Activated gamma-delta T cell treated with anti-CD3 and anti-CD28 coated beads, Interleukin-2, amount 50 U/mL, for 16 hours (primary cell): ENCODE measurements around the gene GLI3.

Experiments used
- DNase-seq: peaks from one replicate; pipeline ENCODE4 v3.0.0-alpha.2; 2020; ENCODE audit warnings: low read depth

GLI3 gene

DNA sequence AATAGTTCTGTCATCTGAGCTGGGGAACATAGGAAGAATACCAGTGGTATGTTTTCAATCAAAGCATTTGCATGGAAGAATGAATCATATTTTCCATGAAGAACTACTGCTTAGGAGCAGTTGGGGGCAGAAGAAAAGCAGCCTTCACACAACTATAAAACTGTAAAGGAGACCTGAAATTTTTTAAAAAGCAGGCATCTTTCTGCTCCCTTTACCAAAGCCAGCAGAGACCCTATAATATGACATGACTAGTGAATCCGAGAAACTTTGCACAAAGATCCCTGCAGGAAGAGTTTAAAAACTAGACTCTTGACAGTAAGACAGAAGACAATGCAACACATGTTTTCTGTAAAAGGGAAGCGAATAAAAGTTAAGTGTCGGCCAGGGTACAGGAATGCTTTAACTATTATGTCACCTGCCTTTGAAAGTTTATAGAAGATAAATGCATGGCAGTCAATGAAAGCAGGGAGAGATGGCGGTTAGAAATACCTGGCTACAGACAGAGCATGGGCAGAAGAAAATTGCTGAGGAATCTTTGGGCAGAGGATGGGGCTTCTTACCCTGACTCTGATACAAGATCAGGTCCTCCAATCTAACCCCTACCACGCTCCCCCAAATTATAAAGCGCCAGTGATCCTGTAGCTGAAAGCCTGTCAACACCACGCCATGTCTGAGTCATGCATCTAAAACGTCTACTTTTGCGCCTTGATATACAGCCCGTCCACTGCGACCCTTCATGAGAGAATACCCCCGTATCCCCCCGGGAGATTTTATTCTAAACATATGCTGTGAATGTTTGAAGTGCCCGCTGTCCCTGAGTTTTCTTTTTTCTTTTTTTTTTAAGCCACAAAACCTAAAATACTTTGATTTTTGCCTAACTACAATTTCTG, 93.1 kb downstream of the GLI3 start:
- DNase-seq = no peak

DNA sequence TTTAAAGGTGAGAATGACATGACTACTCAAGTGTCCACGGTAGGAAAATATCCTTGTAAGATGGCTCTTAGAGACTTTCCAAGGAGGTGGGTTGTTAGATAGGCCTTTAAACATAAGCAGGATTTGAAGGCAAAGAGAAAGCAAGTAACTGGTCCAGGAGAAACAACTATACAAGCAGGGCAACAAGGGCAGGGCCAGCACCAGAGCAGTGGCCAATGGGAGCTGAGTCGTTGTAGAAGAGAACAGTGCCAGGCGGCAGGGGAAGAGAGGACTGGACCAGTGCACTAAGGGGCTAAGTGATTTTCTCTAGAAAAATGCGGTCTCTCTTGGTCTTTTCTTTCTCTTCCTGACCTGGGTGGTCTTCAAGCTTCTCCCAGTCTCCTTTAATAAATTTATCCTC, 94.9 kb downstream of the GLI3 start:
- DNase-seq = no peak

DNA sequence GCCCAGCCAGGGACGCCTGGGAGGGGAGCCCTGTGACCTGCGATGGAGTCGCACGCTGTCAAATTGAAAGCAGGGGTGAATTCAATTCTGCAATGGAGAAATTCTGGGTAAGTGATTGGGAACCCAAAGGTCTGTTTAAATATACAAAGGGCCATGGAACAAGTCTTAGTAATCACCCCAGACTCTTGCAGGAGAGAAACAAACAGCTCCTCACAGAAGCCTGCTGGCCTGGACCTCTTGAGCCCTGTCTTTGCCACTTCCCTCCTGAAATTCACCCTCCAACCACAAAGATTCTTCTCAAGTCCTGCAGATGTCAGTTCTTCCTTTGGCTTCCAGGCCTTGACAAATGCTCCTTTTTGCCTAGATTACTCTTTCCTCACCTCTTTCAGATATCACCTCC, 97.3 kb downstream of the GLI3 start:
- no peak for DNase-seq

DNA sequence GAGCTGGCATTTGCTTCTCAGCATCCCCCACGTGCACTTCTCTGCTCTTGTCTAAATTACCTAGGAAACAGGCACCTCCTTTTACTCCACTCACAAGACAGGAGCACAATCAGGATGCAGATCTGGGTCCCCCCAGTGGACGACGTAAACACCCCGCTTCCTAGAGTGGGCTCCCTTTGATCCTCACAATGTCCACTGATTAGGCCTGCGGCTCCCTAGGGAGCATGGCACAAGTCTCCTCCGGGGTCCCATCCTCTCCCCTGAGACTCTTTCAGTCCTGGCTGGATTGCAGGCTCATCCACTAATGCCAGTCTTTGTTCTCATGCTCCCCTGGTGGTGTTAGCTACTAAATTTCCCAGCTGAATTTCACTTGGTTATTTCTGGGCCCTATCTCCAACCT, 98.3 kb downstream of the GLI3 start:
- DNase-seq = no peak

DNA sequence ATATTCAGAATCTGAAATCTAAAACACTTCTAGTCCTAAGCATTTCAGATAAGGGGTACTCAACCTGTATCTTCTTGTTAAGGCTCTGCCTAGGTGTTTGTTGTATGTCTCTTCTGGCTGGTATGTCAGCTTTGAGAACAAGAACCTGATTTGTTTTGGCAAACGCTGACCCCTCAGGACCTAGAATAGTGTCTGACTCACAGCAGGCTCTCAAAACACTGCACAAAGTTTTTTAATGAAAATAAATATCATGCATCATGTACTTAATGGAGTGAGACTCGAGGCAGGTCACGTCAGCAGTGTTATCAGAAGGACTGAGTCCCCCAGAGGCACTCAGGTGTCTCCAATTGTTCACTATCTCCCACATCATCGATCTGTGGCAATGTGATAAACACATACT, 99.1 kb downstream of the GLI3 start:
- no peak for DNase-seq

DNA sequence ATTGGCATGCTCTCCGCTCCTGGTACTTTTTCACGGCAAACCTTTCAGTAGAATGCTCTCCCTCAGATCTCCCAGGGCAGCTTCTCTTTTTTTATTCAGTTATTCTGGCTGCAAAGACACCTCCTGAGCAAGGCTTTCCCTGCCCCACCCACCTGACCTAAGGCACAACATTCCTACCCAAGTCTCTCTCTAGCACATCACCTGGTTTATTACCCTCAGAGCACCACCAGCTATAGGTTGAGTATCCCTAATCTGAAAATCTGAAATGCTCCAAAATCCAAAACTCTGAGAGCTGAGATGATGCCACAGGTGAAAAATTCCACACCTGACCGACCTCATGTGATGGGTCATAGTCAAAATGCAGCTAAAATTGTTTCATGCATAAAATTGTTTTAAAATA, 99.6 kb downstream of the GLI3 start:
- DNase-seq = no peak

DNA sequence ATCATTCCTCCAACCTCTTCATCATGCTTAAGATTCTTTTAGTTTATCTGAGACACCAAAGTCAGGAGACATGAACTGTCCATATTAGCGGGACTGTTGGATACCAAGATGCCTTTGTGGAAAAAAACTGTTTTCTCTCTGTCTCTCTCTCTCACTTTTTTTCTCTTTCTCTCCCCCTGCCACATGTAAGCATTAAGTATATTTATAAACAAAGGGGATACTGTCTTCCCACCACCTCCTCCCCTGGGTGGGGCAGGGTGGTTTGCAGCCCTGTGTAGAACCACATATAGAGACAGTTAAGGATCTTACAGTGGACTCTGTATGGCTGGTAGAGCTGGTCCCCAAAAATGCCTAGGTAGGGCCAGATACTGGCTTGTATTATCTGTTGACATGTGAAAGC, 101.3 kb downstream of the GLI3 start:
- no peak for DNase-seq

DNA sequence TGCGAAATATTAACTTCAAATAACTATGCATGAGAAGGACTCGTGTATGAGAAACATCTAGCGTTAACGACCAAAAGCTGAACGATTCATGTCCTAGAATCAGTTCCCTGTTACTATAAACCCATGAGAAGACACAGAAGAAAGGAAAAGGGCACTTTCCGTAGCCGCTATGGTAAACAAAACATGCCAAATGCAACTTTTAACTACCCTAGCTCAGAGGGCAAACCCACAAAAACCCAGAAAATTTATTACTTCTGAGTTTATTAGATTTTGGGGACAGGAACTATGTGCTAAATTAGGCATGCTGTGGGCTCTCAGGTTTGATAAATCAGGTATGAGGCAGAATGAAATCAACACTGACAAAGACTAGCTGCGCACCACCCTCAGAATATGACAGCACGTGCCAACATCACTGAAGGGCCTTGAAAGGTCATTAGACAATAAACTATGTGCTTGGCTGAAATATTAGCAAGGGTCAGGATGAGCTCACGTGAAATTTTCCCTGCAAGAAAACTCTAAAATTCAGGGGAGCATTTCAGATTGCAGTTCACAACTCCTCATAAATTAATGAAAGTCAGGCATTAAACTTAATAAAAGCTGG, 102.6 kb downstream of the GLI3 start:
- no peak for DNase-seq

DNA sequence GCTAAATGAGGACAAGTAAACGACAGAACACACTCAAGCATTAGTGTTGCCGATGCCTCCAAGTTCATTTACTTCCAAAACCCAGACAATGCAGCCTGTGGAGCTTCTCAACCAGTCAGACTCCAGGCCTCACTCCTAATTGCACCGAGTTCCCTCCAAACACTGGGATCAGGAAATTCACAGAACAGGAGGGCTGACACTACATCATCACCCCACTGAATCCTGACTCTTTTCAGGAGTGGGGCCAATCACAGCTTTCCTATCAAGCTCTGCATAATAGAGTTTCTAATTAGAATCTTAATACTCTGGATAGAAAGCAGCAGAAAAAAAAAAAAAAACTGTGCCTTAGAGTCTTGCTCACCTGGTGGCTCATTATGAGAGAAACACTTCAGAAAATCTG, 103.7 kb downstream of the GLI3 start:
- no peak for DNase-seq

DNA sequence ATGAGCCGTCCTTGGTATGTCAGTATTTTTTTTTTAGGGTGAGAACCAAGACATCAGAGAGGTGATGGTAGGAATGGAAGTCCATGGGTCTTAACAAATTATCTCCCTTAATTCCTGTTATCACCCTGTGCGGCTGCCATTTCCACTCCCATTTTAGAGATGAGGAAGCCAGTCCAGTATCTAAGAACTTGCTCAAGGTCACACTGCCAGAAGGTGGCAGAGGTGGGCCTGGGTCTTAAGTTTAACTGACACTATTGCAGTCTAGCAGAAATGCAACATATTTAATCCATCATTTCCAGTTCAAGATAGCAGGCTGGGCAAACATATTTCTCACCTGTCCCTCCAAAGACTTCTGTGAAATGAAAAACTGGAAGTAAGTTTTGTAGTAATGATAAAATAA, 108.3 kb downstream of the GLI3 start:
- DNase-seq = no peak

DNA sequence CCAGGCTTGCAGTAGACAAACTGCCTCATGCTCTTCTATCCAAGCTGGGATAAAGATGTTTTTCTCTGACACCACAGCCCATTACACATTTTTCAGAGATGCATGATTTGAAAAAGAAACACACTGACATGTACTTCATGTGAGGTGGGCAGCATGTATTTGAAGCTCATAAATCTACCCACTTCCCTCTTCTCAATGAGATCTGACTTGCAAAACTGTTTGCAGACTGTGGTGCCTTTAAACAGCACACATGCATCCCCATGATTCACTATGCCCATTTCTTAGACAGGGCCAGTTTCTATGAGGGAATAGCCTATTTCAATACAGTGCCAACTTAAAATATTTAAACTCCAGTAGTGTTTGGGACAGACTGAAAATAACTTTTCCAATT, 109.8 kb downstream of the GLI3 start:
- DNase-seq = no peak

DNA sequence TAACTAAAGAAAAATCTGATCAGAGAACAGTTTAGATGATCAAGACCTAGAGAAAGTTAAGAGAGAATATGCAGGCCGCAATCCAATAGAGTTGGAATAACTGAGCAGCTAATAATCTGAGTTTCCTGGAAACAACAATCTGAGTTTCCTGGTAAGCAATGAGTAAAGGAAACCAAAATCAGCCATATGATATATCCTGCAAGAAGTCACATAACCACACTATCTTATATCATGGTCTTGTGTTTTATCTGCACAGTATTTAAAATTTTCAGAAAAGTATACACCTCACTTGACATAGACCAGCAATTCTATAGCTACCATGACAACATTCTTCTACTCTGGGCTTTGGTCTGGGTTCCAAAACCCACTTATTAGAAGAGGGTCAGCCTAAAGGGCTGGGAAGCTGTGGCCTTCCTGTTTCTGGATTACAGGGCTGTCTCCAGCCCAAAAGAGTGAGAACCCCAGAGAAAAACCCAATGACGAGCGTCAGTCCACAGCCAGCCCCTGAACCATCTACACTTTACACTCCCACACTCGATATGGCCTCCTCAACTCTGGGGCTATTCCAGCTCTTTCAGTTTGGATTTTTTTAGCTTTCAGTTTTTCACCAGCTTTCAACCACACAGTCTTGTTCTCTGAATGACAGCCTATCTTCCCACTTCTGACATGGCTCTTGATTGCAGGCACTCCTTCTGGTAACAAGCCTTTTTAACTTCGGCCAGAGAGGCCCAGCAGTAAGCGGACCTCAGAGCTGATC, 110.4 kb downstream of the GLI3 start:
- DNase-seq = no peak

DNA sequence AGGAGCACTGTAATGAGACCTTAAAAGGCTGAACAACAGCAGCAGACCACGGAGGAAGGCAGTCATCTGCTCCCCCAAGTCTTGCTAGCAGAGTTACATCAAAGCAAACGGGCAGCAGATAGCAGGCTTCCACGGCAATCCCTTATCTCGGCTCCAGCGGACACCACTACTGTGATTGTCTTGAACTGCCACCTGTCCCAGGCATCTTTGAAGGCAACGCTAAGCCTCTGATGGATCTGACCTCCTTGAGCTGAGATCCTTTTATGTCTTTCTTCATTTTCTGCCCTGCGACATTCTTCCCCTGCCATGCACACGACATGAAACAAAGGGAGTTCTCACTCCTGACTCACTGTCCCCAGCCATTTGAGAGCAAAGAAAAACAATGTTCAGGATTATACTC, 111.7 kb downstream of the GLI3 start:
- DNase-seq = no peak

DNA sequence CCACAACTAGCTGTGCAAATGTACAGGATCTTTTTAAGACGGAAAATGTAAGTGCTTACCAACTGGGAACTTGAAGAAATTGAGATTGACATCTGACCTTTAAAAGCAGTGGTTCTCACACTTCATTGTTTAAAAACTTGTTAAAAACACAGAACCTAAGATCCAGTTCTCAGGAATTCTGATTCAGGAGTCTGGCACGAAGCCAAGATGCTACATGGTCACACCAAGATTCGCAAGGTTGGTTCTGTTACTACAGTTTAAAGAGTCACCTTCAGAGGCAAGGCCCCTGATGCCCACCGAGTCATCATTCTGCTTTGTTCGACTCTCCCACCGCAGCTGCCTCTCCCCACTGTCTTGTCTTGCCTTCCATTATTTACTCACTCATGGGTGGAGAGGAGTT, 113.3 kb downstream of the GLI3 start:
- no peak for DNase-seq

DNA sequence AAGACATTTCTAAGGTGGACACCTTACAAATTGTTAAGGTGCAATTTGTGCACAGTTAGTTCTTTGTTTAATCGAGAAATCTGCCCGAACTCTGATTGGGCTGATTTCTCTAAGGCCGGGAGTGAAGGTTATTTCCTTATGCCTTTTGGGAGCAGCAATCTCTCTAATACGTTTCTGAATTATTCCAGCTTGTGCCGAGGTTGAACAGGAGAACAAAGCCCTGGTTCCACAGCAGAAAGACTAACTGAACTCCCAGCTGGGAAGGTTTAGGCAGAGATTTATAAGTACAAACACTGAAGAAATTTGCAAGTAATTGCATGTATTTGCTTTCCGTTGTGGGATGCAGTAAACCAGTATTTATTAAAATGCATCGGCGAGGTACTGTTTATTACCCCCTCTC, 116.8 kb downstream of the GLI3 start:
- DNase-seq = no peak

DNA sequence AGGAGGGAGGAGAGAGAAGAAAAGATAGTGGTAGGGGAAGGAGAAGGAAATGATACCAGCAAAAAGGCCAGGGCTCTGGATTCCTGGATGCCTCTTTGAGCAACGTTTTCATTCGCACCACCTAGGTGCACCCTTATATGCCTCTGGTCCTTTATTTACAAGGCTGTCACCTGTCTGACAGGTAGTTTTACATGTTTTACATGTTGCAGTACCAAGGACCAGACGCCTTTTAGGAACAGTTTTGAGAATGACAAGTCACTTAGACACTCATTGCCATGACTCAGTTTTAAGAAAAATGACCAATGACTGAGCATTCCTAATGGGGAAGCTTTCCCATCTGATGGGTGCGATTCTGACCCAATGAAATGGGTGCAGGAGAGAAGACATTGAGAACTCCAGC, 119.8 kb downstream of the GLI3 start:
- no peak for DNase-seq

DNA sequence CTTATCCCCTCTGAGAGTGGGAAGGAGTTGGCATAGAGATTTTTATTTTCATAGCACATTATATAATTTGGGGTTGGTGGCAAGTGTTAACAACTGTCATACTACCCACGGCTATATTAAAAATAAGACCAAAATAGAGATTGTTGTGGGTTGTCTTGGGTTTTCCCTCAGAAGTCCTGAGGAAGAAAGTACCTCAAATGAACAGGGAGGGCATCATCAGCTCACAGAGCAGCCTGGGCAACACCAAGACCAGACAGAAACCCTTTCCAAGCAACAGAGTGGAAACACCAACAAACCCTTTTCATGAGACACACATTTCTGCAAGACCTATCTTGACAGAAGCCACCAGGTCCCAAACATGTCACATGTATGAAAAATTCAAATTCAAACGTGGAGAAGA, 121.2 kb downstream of the GLI3 start:
- no peak for DNase-seq

DNA sequence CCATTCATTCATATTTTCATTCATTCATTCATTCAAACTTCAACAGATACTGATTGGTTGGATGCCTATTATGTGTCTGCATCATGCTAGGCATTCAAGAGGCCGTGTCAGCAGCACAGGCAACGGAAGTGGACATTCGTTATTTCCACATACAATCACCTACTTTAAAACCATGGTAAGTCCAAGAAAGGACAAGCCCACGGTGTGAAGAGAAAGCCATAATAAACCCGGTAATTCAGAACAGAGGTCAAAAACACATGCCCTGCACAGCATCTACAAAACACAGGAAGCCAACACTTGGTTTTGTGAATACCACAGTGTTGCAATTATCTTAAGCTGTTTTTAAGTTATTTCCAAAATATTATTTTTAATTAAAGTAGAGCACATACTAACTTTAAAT, 126.7 kb downstream of the GLI3 start:
- no peak for DNase-seq

DNA sequence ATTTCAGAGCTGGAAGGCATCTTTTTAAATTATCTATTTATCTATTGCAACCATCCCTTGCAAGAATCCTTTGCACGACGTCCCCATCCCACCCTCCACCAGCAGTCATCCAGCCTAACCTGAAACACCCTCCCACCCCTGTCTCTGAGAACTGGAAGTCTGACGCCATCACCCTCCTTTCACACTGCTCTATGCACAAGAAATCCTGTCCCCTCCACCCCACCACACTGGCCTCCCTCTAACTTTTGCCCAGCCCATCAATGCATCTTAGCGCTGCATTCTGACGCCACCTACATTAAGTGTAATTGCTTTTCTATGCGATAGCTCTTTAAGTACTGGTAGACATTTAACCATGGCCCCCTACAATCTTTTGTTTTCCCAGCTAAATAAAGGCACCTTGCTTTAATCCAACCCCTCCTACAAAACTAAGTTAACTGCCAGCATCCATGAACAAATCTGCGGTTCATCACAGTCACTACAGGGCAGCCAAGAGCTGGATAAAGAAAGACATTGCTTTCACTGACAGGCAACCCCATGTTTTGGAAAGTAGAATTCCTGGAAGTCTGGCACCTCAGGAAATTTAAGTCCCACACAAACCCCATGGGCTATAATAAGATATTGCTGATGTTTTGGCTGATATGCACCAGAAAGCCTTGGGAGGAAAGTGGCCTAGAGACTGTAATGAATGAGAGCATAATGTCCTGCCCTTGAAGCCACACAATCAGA, 128.0 kb downstream of the GLI3 start:
- DNase-seq = no peak

DNA sequence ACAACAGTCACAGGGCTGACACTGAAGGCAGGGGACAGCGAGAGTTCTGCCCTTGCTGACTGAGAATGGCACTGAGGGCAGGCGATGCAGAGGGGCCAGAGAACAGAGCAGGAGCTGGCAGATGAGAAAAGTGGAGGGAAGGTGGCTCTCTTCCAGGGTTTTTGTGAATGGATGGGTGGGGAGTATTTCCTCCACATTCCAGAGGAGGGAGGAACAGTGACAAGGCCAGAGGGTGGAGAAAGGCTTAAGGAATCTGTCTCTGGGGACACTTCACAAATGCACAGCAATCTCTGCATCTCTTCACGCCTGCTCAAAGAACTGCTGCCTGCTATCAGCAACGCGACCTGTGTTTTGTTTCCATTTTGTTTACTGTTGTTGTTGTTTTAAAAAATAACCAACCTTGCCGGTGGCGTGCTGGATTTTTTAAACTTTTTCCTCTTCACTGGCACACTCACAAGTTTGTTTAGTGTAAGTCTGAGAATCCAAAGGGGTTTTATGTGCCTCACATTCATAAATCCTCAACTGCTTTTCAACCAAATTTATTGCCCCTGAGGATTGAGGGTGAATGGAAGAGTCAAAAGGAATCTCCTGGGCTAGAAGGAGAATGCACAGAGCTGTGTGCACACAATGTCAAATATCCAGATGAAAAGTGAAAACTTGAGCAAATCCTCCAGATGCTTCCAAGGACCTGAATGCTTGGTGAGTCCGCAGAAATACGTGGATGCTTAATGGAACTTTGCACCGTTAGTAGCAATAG, 129.3 kb downstream of the GLI3 start:
- DNase-seq = no peak

DNA sequence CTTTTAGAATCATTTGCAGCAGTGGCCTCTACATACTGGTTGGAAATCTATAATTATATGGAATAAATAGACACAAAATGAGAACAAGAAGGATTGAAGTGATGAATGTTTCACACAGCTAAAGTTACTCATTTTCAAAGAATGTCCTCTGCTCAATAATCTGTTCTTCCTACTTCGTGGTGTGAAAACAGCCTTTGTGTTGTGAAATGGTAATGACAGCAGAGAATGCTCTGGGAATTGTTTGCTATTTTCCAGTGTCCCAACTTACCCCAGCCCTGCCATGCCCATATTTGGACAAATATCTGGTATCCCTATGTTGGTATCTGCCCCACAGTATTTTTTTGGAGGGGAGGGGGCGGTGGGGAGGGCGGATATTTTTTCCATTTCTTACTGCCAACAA, 130.4 kb downstream of the GLI3 start:
- DNase-seq = no peak
